ENCODE results near the gene GRWD1.

The GRWD1 gene

DNA sequence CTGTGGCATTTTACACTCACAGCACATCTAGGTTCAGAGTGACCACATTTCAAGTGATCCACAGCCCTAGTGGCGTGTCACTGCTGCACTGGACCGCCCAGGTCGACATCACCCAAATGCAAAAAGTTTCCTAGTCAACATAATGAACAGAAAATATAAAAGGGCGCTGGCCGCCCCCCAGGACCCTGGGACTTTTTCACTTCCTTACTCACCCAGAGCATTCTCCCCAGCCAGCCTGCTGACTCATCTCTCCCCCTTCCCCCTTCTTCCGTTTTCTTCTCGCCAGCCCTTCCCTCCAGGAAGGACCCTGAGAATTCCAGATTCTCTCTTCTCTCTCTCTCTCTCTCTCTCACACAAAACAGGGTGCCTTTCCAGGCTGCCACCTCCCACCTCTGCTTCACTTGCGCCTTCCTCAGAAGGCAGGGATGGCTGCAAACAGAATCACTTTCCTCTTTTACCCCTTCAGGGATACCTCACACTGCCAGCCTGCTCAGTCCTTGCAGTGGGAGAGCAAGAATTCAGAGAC, 21.0 kb upstream of the GRWD1 start:
- DNase-seq (ENCODE audit: low read depth) = no peak

GRCh38 chr19:48428670-48429069, 17.1 kb upstream of the GRWD1 start:
- DNase-seq (ENCODE audit: low read depth) = no peak

GRCh38 chr19:48433337-48433736, 12.4 kb upstream of the GRWD1 start:
- no peak for DNase-seq (ENCODE audit: low read depth)

DNA sequence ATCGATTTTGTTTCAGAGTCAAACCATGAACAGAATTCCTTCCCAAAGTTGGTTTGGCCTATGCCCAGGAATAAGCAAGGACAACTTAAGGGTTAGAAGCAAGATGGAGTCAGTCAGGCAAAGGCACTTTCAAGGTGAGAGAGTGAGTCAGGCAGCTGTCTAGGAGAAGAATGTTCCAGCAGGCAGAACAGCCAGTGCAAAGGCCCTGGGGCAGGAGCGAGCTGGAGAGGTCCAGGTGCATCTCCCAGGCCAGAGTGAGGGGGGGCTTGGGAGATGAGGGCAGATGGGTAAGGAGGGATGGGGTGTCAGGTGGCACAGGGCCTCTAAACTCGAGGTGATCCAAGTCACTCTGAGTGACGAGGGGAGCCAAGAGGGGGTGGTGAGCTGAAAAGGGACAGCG, 9.2 kb upstream of the GRWD1 start:
- DNase-seq (ENCODE audit: low read depth) = no peak

DNA sequence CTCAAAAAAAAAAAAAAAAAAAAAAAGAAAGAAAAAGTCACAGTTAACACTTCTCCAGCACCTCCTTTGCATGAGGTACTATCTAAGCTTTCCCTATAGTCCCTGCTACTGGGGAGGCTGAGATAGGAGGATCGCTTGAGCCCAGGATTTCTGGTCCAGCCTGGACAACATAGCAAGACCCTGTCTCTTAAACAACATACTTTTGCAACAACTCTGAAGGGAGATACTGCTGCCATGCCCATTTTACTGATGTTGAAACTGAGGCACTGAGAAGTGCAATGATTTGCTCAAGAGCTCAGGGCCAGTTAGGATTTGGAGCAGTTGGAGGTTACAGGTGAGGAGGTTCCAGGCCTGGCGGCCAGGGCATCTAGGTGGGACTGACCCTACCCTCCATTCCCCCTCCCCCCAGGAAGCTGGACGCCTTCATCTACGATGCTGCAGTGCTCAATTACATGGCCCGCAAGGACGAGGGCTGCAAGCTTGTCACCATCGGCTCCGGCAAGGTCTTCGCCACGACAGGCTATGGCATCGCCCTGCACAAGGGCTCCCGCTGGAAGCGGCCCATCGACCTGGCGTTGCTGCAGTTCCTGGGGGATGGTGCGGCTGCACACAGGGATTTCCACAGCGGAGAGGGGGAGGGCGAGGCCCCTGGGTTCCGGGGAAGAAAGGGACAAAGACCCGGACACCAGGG, 4.3 kb upstream of the GRWD1 start:
- DNase-seq (ENCODE audit: low read depth) = no peak

DNA sequence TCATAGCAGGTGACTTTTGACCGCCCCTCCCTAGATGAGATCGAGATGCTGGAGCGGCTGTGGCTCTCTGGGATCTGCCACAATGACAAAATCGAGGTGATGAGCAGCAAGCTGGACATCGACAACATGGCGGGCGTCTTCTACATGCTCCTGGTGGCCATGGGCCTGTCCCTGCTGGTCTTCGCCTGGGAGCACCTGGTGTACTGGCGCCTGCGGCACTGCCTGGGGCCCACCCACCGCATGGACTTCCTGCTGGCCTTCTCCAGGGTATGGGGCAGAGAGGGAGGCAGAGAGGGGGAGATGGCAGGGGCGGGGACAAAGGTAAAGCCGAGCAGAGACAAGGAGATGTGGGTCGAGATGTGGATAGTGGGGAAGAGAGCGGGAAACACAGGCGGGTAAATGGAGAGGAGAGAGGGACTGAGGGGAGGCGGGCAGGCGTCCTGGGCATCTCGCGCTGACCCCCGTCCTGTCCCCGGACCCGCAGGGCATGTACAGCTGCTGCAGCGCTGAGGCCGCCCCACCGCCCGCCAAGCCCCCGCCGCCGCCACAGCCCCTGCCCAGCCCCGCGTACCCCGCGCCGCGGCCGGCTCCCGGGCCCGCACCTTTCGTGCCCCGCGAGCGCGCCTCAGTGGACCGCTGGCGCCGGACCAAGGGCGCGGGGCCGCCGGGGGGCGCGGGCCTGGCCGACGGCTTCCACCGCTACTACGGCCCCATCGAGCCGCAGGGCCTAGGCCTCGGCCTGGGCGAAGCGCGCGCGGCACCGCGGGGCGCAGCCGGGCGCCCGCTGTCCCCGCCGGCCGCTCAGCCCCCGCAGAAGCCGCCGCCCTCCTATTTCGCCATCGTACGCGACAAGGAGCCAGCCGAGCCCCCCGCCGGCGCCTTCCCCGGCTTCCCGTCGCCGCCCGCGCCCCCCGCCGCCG, 3.4 kb upstream of the GRWD1 start:
- DNase-seq (ENCODE audit: low read depth) = no peak

DNA sequence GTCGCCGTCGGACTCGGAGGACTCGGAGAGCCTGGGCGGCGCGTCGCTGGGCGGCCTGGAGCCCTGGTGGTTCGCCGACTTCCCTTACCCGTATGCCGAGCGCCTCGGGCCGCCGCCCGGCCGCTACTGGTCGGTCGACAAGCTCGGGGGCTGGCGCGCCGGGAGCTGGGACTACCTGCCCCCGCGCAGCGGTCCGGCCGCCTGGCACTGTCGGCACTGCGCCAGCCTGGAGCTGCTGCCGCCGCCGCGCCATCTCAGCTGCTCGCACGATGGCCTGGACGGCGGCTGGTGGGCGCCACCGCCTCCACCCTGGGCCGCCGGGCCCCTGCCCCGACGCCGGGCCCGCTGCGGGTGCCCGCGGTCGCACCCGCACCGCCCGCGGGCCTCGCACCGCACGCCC, 2.5 kb upstream of the GRWD1 start:
- no peak for DNase-seq (ENCODE audit: low read depth)

- no peak for DNase-seq (ENCODE audit: low read depth)
Measured at GRCh38 chr19:48443731-48444128, 2.1 kb upstream of the GRWD1 start.

GRCh38 chr19:48444129-48444935, 1.5 kb upstream of the GRWD1 start:
- no peak for DNase-seq (ENCODE audit: low read depth)

DNA sequence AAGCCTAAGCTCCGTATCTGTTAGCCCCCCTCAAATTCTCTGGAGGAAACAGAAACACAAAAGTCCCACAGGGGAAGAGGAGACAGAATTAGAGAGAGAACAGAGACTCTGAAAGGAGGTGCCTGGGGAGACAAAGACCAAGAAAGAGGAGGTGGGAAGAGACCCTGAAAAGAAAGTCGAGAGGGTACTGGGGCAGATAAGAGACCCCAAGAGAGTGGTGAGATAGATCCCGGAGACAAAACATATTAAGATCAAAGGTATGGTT, 915 bp upstream of the GRWD1 start:
- DNase-seq (ENCODE audit: low read depth) = no peak

DNA sequence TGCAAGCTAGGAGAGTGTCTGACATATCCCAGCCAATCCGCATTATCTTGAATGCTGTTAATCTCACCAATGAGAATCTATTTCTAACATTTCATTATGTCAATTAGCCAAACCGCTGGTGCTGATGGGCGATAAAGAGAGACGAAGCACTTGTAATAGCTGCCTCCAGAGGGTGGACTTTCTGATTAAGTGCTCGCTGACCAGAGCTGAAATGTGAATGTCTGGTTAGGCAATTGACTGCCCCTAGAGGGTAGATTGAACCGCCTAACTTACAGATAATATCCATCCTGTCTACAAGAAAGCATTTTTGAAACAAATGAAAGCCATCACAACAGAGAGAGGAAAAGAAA, 552 bp upstream of the GRWD1 start:
- peak; percentile 89 for DNase-seq (ENCODE audit: low read depth)

GRCh38 chr19:48446579-48446978, 796 bp downstream of the GRWD1 start:
- no peak for DNase-seq (ENCODE audit: low read depth)

- no peak for DNase-seq (ENCODE audit: low read depth)
Measured at GRCh38 chr19:48448563-48448962, 2.8 kb downstream of the GRWD1 start.

- DNase-seq (ENCODE audit: low read depth) = no peak
Measured at GRCh38 chr19:48450441-48450840, 4.7 kb downstream of the GRWD1 start.

DNA sequence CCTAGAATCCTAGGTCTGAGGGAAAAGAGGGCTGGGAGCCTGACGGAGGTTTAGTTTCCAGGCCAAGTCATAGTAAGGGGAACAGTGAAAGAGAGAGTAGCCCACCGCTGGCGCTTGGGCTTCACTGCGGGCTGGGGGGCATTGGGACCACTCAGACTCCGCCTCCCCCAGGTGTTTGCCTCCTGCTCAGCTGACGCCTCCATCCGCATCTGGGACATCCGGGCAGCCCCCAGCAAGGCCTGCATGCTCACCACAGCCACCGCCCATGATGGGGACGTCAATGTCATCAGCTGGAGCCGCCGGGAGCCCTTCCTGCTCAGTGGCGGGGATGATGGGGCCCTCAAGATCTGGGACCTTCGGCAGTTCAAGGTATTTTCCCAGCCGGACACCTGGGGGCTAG, 5.1 kb downstream of the GRWD1 start:
- DNase-seq (ENCODE audit: low read depth) = no peak

- DNase-seq (ENCODE audit: low read depth) = no peak
Measured at GRCh38 chr19:48451624-48452023, 5.8 kb downstream of the GRWD1 start.

DNA sequence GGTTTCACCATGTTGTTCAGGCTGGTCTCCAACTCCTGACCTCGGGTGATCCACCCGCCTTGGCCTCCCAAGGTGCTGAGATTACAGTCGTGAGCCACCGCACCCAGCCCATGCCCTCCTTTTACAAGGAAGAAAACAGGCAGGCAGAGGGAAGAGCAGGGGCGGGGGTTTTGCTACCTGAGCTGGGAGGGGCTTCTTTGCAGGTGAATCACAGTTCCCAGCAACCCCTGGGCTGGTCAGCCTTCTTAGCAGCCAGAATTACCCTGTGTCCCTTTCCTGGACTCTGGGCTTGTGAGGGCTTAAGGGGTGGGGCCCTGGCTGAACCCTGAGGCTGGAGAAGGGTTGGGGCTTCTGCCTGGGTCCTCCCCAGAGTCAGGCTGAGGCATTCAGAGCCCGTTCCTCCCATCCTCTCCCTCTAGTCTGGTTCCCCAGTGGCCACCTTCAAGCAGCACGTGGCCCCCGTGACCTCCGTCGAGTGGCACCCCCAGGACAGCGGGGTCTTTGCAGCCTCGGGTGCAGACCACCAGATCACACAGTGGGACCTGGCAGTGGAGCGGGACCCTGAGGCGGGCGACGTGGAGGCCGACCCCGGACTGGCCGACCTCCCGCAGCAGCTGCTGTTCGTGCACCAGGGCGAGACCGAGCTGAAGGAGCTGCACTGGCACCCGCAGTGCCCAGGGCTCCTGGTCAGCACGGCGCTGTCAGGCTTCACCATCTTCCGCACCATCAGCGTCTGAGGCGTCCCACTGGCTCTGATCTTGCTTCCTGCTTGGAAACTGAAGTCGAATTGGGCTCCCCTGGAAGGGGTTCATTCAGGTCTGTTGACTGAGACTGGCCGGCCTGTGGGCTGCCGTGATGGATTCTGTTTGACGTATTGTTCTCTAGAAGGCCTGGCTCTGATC, 6.8 kb downstream of the GRWD1 start:
- no peak for DNase-seq (ENCODE audit: low read depth)

DNA sequence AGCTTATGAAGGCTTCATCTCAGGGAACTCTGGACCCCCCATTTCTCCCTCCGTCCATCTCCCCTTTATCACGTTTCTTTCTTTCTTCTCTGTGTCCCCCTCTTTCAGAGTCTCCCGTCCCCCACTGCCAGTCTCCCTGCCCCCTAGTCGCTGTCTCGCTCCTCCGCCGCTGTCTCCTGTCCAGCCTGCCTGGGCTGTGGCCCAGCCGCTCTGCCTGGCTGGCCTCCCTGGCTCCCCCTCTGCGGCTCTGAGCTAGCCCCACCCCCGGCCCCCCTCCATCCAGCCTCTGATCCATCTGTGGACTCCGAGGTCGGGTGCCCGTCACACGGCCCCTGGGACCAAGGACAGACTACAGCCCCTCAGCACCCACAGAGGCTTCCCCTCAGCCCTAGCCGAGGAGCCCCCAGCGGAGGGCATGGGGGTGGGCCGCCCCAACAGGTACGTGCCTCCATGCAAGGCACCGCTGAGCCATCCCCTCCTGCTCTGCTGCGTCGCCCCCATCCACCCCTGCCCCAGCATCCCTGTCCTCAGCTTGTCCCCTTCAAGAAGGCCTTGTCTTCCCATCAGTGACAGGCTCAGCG, 8.5 kb downstream of the GRWD1 start:
- no peak for DNase-seq (ENCODE audit: low read depth)

DNA sequence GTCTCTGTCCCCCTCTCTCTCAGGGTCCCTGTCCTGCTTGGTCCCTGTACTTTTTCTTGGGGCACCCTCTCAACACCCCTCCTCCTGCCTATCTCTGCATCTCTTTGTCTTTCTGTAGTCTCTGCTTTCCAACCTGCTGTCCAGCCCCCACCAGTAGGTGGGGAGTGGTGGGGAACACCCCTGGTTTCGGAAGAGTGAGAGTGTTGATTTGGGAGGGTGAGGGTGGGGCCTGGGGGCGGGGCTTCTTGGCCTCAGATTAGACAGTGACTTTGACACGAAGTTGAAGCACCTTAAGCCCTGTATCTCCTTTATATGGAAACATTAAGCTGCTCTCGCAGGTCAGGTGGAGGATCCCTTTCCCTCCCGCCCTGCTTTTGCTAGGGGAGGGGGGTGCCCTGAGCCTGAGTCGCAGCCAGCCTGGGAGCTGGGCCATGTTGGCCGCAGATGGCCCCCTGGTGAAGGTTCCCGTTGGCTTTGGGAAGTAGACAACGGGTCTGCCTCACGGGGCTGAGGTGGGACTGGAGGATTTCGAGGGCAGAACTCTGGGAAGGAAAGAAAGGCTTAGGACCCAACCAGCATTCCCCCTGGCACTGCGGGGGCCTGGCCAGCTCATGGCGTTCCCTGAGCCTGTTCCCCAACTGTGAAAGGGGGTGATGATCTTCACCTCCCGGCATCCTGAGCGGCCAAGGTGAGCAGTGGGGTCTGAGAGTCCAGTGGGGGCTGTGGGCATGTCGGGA, 9.6 kb downstream of the GRWD1 start, which contains the start of gene KCNJ14:
Gene KCNJ14, plus strand, starts transcription at position 404 of the 737 bp plus-strand sequence. CDS start 6,151 bp downstream, outside the sequence.
- DNase-seq (ENCODE audit: low read depth) = no peak

DNA sequence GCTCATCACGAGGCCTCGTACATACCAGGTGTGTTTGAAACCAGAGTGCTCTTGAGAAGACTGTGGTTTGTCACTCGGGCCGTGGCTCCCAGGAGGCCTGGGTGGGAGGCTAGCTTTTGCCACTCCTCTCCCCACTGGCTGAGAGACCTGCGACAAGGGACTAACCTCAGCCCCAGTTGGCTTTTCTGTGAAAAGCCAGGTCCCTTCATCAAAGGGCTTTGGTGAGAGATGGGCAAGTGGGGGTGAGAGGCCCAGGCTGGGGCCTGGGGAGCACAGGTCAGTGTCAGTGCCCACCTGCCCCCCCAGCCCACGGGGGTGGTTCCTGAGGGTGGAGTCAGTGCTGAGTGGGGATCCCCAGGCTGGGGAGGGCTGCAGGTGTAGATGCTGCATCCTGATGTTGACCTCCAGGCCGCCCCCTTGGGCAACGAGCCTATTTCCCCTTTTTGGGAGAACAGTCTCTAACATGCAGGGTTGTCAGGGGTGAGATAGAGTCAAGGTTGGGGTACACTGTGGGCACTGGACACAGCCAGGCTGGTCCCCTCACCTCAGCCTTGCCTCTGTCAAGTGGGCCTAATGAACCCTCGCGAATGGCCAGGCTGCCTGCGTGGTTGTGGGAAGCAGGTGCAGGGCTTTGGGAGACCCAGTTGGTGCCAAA, 10.3 kb downstream of the GRWD1 start:
- no peak for DNase-seq (ENCODE audit: low read depth)
